ENCODE data around the gene OR8U1. TPM values are rescaled to one million over a fixed set of nuclear protein-coding genes. Genes with fewer than 3 reads are reported as not detected.

OR8U1 gene
- total and polyA plus RNA-seq, 2 donors (not counting 3 experiments of a cell fraction or from before 2014, with no cell fraction given): not detected

DNA sequence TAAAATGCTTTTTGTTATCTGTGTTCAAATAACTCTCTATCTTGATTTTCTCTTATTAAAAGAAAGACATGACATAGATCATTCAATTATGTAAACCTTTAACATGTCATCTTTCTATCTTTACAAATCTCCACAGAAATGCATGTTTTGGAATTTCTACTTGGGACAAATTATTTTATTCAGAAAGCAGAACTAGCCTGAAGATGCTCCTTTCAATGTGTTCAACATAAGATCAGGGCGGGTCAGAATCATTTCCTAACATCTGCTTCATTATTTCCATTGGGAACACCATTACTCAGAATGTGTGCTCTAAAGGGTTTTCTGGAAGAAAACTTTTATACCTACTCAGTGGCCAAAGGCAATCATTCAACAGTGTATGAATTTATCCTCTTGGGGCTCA lies 37.0 kb downstream of the OR8U1 start, which contains the start of gene OR5AL1:
Gene OR5AL1 (plus strand): TSS at position 301 of the 400 bp plus-strand sequence.
- Histone ChIP-seq H3K79me2 (ENCODE audit: control insufficient read depth, insufficient read depth, low read length) (no peaks in the 10 kb centered on the region), H3K9me3 (replicated peaks; ENCODE audit: control insufficient read depth, insufficient read depth, low read length) (no peaks in the 10 kb centered on the region), H3K9ac (replicated peaks; ENCODE audit: extremely low read depth, insufficient read depth, low read length) (no peak within 1 kb of the TSS), H2AFZ (ENCODE audit: low read depth, low read length) (no peak within 1 kb of the TSS), H3K4me1 (ENCODE audit: control insufficient read depth, extremely low read depth, insufficient read depth, low read length) (no peaks in the 10 kb centered on the region), H3K4me3 (replicated peaks in 1 of 3; ENCODE audit: insufficient read depth in 1 of 3, low read depth in 1 of 3, low read length in 3 of 3) (no peak within 1 kb of the TSS), H3K36me3 (ENCODE audit: control insufficient read depth in 2 of 2, extremely low read depth in 1 of 2, insufficient read depth in 2 of 2, low read length in 2 of 2) (no peaks in the 10 kb centered on the region), H3K27ac (ENCODE audit: insufficient read depth, low read depth, low read length) (no peak within 1 kb of the TSS), H4K20me1 (replicated peaks; ENCODE audit: control insufficient read depth, extremely low read depth, insufficient read depth, low read length) (no peaks in the 10 kb centered on the region), H3K27me3 (ENCODE audit: control insufficient read depth in 2 of 2, insufficient read depth in 2 of 2, low read length in 2 of 2) (no peaks in the 10 kb centered on the region), H3K4me2 (ENCODE audit: insufficient read depth, low read length) (no peak within 1 kb of the TSS), H3K9me1 (replicated peaks; ENCODE audit: control insufficient read depth, extremely low read depth, insufficient read depth, low read length) (no peaks in the 10 kb centered on the region)
- DNase-seq (ENCODE audit: low read depth, low spot score) (no peak), FAIRE-seq (no peak)
- POLR2A ChIA-PET: no interaction called here
- BruUV-seq (replicated peaks): no TSS peak
- CTCF ChIA-PET: no interaction called here
- intact Hi-C loops (cut with micrococcal nuclease) (no loop called here), dilution Hi-C loops (cut with MboI; ENCODE audit: extremely low pct_ligation_motif_present, low sequenced_read_pairs) (no loop called here)
- TF ChIP-seq EZH2 (IDR thresholded peaks at IDR 0.05; ENCODE audit: borderline replicate concordance, low read depth, low read length, severe bottlenecking): no peak
- no peak for TF ChIP-seq GATA2 (IDR thresholded peaks at IDR 0.05; ENCODE audit: insufficient read depth, insufficient read length, low read depth, low read length)
- no peak for TF ChIP-seq JUN (IDR thresholded peaks at IDR 0.05; ENCODE audit: borderline replicate concordance, insufficient read depth, insufficient read length, low read depth)
- no peak for TF ChIP-seq POLR2AphosphoS5 (IDR thresholded peaks at IDR 0.05; ENCODE audit: insufficient read depth, low read depth, low read length)
- no peak for TF ChIP-seq POLR2A (IDR thresholded peaks at IDR 0.05; ENCODE audit: low read depth, low read length)
- TF ChIP-seq, protein P1, sequence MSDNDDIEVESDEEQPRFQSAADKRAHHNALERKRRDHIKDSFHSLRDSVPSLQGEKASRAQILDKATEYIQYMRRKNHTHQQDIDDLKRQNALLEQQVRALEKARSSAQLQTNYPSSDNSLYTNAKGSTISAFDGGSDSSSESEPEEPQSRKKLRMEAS (IDR thresholded peaks at IDR 0.05; ENCODE audit: insufficient read depth, insufficient read length): no peak
- TF ChIP-seq, protein P2, sequence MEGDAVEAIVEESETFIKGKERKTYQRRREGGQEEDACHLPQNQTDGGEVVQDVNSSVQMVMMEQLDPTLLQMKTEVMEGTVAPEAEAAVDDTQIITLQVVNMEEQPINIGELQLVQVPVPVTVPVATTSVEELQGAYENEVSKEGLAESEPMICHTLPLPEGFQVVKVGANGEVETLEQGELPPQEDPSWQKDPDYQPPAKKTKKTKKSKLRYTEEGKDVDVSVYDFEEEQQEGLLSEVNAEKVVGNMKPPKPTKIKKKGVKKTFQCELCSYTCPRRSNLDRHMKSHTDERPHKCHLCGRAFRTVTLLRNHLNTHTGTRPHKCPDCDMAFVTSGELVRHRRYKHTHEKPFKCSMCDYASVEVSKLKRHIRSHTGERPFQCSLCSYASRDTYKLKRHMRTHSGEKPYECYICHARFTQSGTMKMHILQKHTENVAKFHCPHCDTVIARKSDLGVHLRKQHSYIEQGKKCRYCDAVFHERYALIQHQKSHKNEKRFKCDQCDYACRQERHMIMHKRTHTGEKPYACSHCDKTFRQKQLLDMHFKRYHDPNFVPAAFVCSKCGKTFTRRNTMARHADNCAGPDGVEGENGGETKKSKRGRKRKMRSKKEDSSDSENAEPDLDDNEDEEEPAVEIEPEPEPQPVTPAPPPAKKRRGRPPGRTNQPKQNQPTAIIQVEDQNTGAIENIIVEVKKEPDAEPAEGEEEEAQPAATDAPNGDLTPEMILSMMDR (IDR thresholded peaks at IDR 0.05; ENCODE audit: extremely low read depth in 1 of 2, insufficient read depth in 1 of 2, low read depth in 1 of 2, low read length in 2 of 2): no peak
- TF ChIP-seq MYC (IDR thresholded peaks at IDR 0.05; ENCODE audit: low read depth, low read length): no peak
- no peak for TF ChIP-seq FOS (IDR thresholded peaks at IDR 0.05; ENCODE audit: borderline replicate concordance, insufficient read depth, low read length)

Other genes starting within 250 kb of the OR8U1 start
- gene OR8J3, start 235.4 kb upstream of the OR8U1 start, total RNA-seq: not detected in 2 replicates
- gene OR8J3, start 235.4 kb upstream of the OR8U1 start, polyA plus RNA-seq: not detected in 2 replicates
- not detected in 2 replicates for gene OR8K5, start 215.3 kb upstream of the OR8U1 start, total RNA-seq
- not detected in 2 replicates for gene OR8K5, start 215.3 kb upstream of the OR8U1 start, polyA plus RNA-seq
- gene OR5J2, start 199.0 kb upstream of the OR8U1 start, total RNA-seq: not detected in 2 replicates
- not detected in 2 replicates for gene OR5J2, start 199.0 kb upstream of the OR8U1 start, polyA plus RNA-seq
- not detected in 2 replicates for gene OR5T2, start 141.4 kb upstream of the OR8U1 start, total RNA-seq
- gene OR5T2, start 141.4 kb upstream of the OR8U1 start, polyA plus RNA-seq: not detected in 2 replicates
- not detected in 2 replicates for gene OR5T3, start 123.4 kb upstream of the OR8U1 start, total RNA-seq
- not detected in 2 replicates for gene OR5T3, start 123.4 kb upstream of the OR8U1 start, polyA plus RNA-seq
- not detected in 2 replicates for gene OR5T1, start 101.5 kb upstream of the OR8U1 start, total RNA-seq
- not detected in 2 replicates for gene OR5T1, start 101.5 kb upstream of the OR8U1 start, polyA plus RNA-seq
- not detected in 2 replicates for gene OR8H1, start 83.4 kb upstream of the OR8U1 start, total RNA-seq
- not detected in 2 replicates for gene OR8H1, start 83.4 kb upstream of the OR8U1 start, polyA plus RNA-seq
- not detected in 2 replicates for gene OR8K3, start 60.5 kb upstream of the OR8U1 start, total RNA-seq
- not detected in 2 replicates for gene OR8K3, start 60.5 kb upstream of the OR8U1 start, polyA plus RNA-seq
- not detected in 2 replicates for gene OR8K1, start 29.6 kb upstream of the OR8U1 start, total RNA-seq
- not detected in 2 replicates for gene OR8K1, start 29.6 kb upstream of the OR8U1 start, polyA plus RNA-seq
- gene OR8J1, start 21.3 kb upstream of the OR8U1 start, total RNA-seq: not detected in 2 replicates
- gene OR8J1, start 21.3 kb upstream of the OR8U1 start, polyA plus RNA-seq: not detected in 2 replicates
- gene OR5AL1, start 37.1 kb downstream of the OR8U1 start, total RNA-seq: not detected in 2 replicates
- gene OR5AL1, start 37.1 kb downstream of the OR8U1 start, polyA plus RNA-seq: not detected in 2 replicates
- not detected in 2 replicates for gene OR5M3, start 97.7 kb downstream of the OR8U1 start, total RNA-seq
- gene OR5M3, start 97.7 kb downstream of the OR8U1 start, polyA plus RNA-seq: not detected in 2 replicates
- gene OR5M8, start 115.7 kb downstream of the OR8U1 start, total RNA-seq: not detected in 2 replicates
- not detected in 2 replicates for gene OR5M8, start 115.7 kb downstream of the OR8U1 start, polyA plus RNA-seq
- gene OR5M11, start 167.6 kb downstream of the OR8U1 start, total RNA-seq: not detected in 2 replicates
- not detected in 2 replicates for gene OR5M11, start 167.6 kb downstream of the OR8U1 start, polyA plus RNA-seq
- gene OR5M10, start 202.1 kb downstream of the OR8U1 start, total RNA-seq: not detected in 2 replicates
- not detected in 2 replicates for gene OR5M10, start 202.1 kb downstream of the OR8U1 start, polyA plus RNA-seq
- gene OR5M1, start 239.2 kb downstream of the OR8U1 start, total RNA-seq: not detected in 2 replicates
- not detected in 2 replicates for gene OR5M1, start 239.2 kb downstream of the OR8U1 start, polyA plus RNA-seq

Data from endothelial cell of umbilical vein (primary cell).